ENCODE results near the gene RBM47. TPM values are rescaled to one million over a fixed set of nuclear protein-coding genes. Genes with fewer than 3 reads are reported as not detected.

Gene RBM47
- total and polyA plus RNA-seq, 8 donors: 21.9 to 110 (median 28.0) TPM

DNA sequence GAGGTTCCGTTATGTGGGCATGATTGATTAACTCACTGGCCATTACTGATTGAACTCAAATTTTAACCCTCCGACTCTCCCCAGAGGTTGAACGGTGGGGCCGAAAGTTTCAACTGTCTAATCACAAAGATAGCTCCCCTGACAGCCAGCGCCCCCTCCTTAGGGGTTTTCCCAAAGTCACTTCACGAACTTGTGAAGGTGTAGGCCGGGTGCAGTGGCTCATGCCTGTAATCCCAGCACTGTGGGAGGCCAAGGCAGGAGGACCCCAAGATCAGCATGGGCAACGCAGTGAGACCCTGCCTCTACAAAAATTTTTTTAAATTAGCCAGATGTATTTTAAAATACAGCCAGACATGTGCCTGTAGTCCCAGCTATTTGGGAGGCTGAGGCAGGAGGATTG is 39.8 kb upstream of the RBM47 start:
- Histone ChIP-seq H3K27me3 (no peaks in the 10 kb centered on the region), H3K36me3 (no peaks in the 10 kb centered on the region), H3K9me3 (no peaks in the 10 kb centered on the region), H3K4me3 (no peak overlapping the region), H3K4me1 (peaks cover 0 to 21% of the 10 kb centered on the region in 2 donors), H3K27ac (no peak overlapping the region)
- TF ChIP-seq, protein P1, sequence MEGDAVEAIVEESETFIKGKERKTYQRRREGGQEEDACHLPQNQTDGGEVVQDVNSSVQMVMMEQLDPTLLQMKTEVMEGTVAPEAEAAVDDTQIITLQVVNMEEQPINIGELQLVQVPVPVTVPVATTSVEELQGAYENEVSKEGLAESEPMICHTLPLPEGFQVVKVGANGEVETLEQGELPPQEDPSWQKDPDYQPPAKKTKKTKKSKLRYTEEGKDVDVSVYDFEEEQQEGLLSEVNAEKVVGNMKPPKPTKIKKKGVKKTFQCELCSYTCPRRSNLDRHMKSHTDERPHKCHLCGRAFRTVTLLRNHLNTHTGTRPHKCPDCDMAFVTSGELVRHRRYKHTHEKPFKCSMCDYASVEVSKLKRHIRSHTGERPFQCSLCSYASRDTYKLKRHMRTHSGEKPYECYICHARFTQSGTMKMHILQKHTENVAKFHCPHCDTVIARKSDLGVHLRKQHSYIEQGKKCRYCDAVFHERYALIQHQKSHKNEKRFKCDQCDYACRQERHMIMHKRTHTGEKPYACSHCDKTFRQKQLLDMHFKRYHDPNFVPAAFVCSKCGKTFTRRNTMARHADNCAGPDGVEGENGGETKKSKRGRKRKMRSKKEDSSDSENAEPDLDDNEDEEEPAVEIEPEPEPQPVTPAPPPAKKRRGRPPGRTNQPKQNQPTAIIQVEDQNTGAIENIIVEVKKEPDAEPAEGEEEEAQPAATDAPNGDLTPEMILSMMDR (IDR thresholded peaks at IDR 0.05): no peak
- ATAC-seq (no peak), DNase-seq (no peak)
- intact Hi-C loops (cut with DNase I): no loop called here

DNA sequence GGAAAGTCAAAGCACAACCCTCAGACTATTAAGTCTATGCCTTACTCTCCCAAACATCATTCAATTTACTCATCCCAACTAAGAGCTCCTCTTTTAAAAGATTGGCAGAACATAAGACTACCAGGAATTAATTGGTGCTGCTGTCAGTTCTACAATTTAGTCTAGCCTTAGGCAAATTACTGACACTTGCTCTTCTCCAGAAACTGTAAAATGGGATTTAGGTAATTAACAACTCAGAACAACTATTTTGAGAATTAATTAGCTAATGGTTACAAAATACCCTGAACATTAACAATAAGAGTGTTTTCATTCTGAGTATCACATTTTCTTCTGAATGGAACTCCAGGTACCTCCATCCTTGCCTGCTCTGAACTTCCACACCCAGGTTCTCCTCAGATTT is 36.2 kb upstream of the RBM47 start:
- ATAC-seq (no peak), DNase-seq (no peak)
- H3K9me3 ChIP-seq: no peaks in the 10 kb centered on the region
- TF ChIP-seq, protein P1 (IDR thresholded peaks at IDR 0.05): no peak
- no peak overlapping the region for H3K27ac ChIP-seq
- intact Hi-C loops (cut with DNase I): no loop called here
- no peaks in the 10 kb centered on the region for H3K4me1 ChIP-seq
- H3K4me3 ChIP-seq: no peak overlapping the region
- H3K27me3 ChIP-seq: no peaks in the 10 kb centered on the region
- H3K36me3 ChIP-seq: no peaks in the 10 kb centered on the region

DNA sequence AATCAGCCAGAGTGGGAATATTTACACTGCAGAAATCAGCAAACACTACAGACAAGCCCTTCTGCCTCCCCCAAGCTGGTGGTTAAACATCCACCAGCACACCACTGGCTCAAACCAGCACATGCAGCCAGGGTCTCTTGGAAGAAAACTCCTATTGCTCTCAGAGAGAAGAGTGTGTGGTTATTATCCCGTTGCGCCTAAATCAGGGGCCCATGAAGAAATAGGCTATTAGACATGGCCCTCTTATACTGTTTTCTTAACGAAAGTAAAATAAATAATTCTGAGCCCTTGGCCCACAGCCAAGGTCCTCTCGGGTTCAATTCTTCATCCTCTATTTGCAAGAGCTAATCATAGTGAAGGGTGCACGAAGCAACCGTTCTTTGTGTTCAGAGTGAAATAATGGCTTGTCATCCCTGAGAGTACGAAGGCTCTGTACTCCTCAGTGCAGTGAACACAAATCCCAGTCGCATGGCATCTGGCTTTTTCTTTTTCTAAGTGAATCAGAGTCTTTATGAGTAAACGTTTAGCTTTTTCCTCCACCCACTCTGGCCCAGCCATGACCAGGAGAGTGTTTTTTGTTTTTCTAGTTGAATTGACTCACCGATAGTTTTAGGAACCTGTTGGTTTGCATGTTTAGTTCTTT is 33.4 kb upstream of the RBM47 start:
- DNase-seq: peak in 3 of 4 donors; percentile 31 to 74 (median 61)
- H3K27me3 ChIP-seq: no peaks in the 10 kb centered on the region
- ATAC-seq: peak; percentile 94
- peak overlapping the region; percentile 33 to 65 for H3K27ac ChIP-seq
- TF ChIP-seq, protein P1 (IDR thresholded peaks at IDR 0.05): no peak
- no peaks in the 10 kb centered on the region for H3K36me3 ChIP-seq
- intact Hi-C loops (cut with DNase I): no loop called here
- H3K4me1 ChIP-seq: no peaks in the 10 kb centered on the region
- no peaks in the 10 kb centered on the region for H3K9me3 ChIP-seq
- H3K4me3 ChIP-seq: no peak overlapping the region

DNA sequence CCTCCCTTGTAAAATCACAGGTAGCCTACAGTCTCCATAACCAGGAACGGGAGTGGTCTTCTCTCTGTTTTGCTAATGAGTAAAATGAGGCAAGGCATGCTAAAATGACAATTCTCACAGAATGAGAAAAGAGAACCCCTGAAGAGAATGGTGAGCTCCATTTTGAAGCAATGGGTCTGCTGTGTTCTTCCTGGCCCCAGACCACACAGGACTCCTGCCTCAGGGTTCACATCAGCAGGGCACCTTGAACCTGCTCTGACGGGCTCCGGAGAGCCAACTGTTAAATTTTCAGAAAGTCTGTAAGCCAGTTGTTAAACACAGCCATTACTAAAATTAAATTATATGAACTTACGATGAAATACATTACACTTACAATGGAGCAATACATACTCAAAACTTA is 32.1 kb upstream of the RBM47 start:
- ATAC-seq (no peak), DNase-seq (no peak)
- Histone ChIP-seq H3K27me3 (no peaks in the 10 kb centered on the region), H3K9me3 (no peaks in the 10 kb centered on the region), H3K4me1 (no peaks in the 10 kb centered on the region), H3K36me3 (no peaks in the 10 kb centered on the region), H3K4me3 (no peak overlapping the region), H3K27ac (no peak overlapping the region)
- intact Hi-C loops (cut with DNase I): no loop called here
- TF ChIP-seq, protein P1 (IDR thresholded peaks at IDR 0.05): no peak

DNA sequence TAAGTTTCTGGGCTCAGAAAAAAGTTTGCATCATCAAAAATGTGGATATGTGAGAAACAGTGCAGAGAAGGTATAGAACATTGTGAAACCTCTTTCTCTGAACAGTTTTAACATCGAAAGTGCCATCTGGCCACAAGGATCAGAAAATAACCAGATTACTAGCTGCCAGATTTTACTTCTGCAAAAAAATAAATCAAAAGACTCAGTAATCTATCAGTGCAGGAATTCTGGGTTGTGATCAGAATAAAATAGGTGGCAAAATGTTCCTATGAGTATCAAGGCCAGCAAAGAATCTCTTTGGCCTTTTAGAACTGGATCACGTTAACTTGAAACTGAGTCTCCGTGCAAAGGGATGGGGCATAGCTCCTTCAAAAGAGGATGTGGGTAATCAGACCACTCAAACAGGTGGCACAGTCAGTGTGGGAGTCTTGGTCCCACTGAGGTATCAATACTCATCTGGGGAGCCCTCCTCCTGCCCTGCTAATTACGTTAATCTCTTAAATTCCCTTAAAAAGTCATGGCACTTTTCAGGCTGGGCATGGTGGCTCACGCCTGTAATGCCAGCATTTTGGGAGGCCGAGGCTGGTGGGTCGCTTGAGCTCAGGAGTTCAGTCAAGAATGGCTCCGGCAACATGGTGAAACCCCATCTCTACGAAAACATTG is 26.7 kb upstream of the RBM47 start:
- H3K27me3 ChIP-seq: no peaks in the 10 kb centered on the region
- no peaks in the 10 kb centered on the region for H3K36me3 ChIP-seq
- no peaks in the 10 kb centered on the region for H3K9me3 ChIP-seq
- peaks cover 0 to 14% of the 10 kb centered on the region in 2 donors for H3K4me1 ChIP-seq
- ATAC-seq (no peak), DNase-seq (no peak)
- TF ChIP-seq, protein P1 (IDR thresholded peaks at IDR 0.05): no peak
- H3K27ac ChIP-seq: no peak overlapping the region
- intact Hi-C loops (cut with DNase I): no loop called here
- no peak overlapping the region for H3K4me3 ChIP-seq
